Measurements from ENCODE around the gene PRDM8.

The PRDM8 gene

GRCh38 chr4:80188457-80188800 lies 8.9 kb upstream of the PRDM8 start:
- DNase-seq (ENCODE audit: low read depth): no peak

GRCh38 chr4:80188801-80189458 lies 8.4 kb upstream of the PRDM8 start:
- H3K4me3 ChIP-seq (ENCODE audit: low read length): no peak overlapping the region
- DNase-seq (ENCODE audit: low read depth): no peak
- TF ChIP-seq CTCF (IDR thresholded peaks at IDR 0.05; ENCODE audit: insufficient read depth, low read depth, low read length, missing control alignments): no peak

More at GRCh38 chr4:80188457-80188800, 8.9 kb upstream of the PRDM8 start:
- TF ChIP-seq CTCF (IDR thresholded peaks at IDR 0.05; ENCODE audit: insufficient read depth, low read depth, low read length, missing control alignments): no peak
- no peak overlapping the region for H3K4me3 ChIP-seq (ENCODE audit: low read length)

- H3K4me3 ChIP-seq (ENCODE audit: low read length): no peak overlapping the region
- no peak for DNase-seq (ENCODE audit: low read depth)
- no peak for TF ChIP-seq CTCF (IDR thresholded peaks at IDR 0.05; ENCODE audit: insufficient read depth, low read depth, low read length, missing control alignments)
Measured at GRCh38 chr4:80189581-80189955, 7.7 kb upstream of the PRDM8 start.

- no peak for TF ChIP-seq CTCF (IDR thresholded peaks at IDR 0.05; ENCODE audit: insufficient read depth, low read depth, low read length, missing control alignments)
- peak; percentile 54 for DNase-seq (ENCODE audit: low read depth)
- no peak overlapping the region for H3K4me3 ChIP-seq (ENCODE audit: low read length)
Measured at GRCh38 chr4:80189956-80190677, 7.2 kb upstream of the PRDM8 start.

DNA sequence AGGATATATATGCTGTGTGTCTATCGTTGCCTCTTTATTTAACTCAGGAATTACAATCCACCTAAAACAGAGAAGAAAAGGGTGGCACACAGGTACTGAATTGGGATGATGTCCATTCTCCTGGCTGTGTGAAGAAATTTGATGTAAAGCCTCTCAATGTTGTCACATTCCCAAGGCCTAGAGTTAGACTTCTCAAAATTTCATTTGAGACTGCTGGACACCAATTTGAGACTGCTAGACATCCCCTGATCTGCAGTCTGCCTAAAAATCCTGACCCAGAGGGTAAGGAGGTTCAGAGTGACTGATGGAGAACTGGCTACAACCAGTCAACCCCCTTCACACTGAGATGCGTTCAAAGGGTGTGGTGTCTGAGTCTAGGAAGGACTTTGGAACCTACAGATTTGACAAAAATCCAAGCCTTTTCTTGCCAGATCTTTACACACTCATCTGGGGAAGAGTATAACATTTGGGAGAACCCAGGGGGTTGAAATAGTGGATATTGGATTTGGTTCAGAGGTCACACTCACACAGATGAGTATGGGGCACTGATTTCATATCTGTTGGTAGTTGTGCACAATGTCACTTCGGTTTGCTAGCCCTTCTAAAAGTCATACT lies 4.9 kb upstream of the PRDM8 start:
- no peak overlapping the region for H3K4me3 ChIP-seq (ENCODE audit: low read length)
- no peak for DNase-seq (ENCODE audit: low read depth)

GRCh38 chr4:80192937-80193336 lies 4.4 kb upstream of the PRDM8 start:
- DNase-seq (ENCODE audit: low read depth): peak; percentile 74

More for the DNA sequence above, 4.9 kb upstream of the PRDM8 start:
- TF ChIP-seq CTCF (IDR thresholded peaks at IDR 0.05; ENCODE audit: insufficient read depth, low read depth, low read length, missing control alignments): no peak

More at GRCh38 chr4:80192937-80193336, 4.4 kb upstream of the PRDM8 start:
- no peak for TF ChIP-seq CTCF (IDR thresholded peaks at IDR 0.05; ENCODE audit: insufficient read depth, low read depth, low read length, missing control alignments)
- H3K4me3 ChIP-seq (ENCODE audit: low read length): no peak overlapping the region

Measured in epithelial cell of esophagus (primary cell).